Measurements from ENCODE around the gene C22orf31.

Gene C22orf31

DNA sequence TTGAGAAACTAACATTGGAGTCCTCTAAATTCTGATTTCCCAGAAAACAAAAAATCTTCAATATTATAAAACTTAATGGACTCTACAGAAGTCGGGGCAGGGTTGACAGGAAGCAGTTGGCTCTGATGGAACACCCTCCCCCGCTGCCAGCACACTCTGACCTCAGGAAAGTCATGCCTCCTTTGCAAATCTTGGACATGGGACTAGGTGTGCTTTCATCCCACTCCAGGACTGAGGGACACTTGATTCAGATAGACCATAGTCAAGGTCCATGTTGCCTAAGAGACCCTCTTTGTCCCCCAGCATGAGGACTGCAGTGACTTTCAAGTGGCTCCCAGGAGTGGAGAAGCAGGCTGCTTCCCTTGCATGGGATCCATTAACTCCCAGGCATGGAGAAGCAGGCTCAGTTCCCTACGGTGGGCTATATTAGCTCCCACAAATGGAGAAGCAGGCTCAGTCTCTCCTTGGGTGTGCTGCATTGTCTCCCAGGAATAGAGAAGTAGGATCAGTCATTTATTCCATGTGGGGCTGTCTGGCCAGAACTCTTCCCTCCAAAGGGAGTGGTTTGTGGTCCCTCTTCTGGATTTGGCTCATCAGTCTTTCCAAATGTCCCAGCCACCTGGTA lies 38.3 kb downstream of the C22orf31 start:
- no peak for DNase-seq

DNA sequence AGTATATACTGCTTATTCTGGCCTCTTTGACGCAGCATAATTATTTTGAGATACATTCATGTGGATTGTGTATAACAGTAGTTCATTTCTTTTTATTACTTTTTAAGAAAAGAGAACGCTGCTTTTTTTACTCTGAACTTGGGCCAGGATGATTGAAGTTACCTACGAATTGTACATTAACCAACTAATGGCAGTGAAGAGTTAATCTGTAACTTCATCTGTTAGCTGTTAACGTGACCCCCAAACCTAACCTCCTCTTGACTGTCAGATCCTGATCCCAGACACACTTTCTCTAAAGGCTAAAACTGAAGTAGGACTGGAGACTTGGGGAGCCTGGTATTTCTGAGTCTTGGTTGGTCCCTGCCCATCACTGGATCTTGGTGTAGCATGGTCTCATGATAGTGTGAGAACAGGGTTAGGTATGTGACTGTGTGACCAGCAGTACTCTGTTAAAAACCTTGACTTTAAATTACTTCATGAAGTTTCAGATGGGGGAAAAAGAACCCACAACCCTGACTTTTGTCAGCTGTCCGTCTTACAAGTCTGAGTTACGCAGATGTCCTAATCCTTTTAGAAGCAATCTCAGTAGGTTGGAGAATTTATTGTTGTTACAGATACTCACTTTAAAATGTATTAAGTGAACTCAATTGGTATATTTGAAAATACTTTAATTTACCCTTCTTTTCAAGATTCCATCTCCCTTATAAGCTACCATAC lies 39.4 kb downstream of the C22orf31 start:
- no peak for DNase-seq

DNA sequence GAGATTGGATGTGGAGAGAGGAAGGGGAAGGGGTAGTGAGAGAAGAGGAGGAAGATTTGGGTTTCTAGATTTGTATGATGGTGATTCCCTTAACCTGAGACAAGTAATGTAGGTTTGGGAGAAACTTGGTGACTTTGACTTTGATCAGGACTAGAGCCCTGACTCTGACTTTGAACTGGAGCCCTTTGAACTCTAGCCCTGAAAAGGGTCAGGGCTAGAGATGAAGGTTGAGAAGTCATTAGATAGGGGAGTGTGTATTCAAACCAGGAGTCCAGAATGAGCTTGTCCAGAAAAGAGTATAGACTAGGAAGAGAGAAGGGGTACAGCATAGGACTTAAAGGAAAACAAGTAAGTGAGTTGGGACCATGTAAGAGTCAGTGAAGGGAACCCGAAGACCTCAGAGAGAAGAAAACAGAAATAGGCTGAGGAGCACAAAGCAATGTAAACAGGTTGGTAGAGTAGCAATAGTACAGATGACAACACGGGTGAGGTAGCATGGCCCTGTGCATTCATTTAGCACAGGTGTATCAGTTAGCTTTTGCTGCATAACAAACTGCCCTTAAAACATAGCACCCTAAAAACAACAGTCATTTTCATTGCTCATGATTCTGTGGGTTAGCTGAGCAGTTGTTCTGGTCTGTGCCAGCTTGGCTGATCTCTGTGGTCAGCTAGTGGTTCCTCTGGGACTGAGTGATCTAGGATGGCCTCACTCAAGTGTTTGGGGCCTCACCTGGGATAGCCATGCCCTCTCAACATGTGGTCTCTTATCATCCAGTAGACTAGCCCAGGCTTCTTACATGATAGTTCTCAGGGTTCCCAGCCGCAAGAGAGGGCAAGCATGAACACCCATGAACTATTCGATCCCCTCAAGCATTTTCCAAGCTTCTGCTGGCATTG lies 43.1 kb downstream of the C22orf31 start:
- no peak for DNase-seq

DNA sequence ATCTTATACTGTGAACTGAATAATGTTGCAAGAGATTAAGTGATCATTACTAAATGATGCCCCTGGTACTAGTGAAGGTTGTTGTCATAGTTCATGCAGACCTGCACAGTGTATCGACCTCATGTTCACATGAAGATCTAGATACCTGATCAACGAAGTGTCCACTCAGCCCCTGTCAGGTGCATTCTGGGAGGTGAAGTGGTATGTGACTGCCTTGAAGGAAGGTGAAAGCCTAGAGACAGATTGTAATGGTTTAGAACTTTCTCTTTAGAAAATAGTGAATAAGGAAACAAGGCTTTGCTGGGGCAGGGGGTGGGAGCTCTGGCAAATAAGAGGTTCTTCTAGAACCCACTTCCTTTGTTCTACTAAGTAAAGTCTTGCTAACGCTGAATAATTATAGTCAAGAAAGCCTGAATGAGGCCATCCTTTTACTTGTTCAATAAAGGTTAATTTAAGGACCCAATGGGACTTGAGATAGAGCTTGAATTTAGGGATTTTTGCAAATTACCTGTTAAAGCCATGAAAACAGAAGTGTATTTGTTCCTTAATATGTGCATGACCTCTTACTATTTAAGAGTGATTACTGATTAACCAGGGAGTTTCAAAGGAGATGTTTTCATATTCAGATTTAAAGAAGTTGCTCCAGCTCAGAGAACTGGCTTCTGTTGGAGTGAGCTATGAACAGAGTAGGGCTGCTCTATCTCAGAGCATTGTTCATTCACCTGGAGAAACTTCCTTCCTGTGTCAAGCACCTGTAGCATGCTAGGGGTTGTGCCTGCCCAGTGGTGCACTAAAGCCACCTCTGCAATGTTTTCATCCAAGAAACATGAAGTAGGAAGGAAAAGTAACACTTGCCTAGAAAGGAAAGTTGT lies 45.3 kb downstream of the C22orf31 start:
- DNase-seq, result no peak

DNA sequence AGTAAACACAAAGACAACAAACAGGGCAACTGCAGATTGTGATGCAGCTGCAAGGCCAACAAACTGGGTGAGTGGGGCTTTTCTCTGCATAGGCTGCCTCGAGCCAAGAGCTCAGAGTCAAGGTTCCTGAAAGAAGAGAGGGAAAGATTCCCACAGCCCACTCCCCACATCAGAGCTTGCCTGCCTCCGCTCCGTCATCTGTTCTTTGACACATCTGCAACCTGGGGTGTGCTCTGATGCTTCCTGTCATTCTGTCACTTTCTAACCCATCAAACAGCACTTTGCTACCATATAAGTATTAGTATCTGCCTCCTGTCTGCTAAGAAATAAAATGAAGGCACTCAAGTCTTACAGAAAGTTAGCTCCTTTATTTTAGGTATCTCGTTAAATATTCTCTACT lies 46.9 kb downstream of the C22orf31 start:
- DNase-seq, result no peak

DNA sequence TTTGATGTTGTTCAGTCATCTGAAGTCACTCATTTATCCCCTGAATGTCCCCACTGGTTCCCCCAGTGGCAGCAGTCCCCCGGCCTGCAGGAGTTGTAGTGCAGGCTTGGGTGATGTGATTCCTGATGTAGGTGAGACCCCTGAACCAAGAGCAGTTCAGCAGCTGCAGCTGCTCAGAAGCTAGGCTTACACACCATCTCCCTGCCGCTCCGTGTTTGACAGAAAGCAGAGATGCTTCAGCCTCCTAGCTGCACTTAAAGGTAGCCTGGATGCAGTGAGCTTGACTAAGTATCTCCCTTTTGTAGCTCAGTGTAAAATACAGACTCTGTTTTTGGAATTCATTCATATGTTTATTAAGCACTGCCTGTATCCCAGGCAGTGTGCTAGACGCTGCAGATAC lies 47.3 kb downstream of the C22orf31 start:
- DNase-seq, result no peak

DNA sequence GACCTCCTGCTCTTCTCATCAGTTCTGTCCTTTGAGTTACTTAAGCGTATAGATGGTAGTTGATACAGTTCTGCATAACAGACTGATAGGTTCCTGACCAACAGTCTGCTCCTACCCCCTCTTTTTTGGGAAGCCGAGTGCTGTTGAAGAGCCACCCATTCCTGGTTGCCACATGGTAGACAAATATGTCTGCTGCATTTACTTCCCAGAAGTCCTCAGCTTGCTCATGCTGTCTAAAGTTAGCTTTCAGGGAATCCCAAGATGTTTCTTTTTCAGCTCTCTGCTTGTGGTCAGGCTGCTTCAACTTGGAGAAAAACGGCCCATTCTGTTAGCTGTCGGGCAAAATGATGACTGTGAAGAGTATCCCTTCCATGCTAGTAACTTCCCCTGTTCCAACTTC lies 48.7 kb downstream of the C22orf31 start:
- no peak for DNase-seq

DNA sequence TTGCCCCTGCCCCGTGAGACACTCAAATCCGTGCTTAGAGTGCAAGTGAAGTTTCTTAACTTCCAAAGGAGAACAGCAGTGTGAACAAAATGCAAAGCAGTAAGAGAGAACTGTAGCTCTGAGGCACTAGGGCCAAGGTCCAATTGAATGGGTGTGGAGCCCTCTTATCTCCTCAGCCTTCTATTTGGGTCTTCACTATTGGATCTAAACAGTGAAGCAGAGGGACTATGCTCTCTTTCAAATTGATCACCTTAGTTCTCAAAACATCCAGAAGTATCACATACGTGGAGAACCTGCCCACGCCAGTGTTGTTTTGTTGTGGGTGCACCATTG lies 49.6 kb downstream of the C22orf31 start:
- DNase-seq, result no peak

DNA sequence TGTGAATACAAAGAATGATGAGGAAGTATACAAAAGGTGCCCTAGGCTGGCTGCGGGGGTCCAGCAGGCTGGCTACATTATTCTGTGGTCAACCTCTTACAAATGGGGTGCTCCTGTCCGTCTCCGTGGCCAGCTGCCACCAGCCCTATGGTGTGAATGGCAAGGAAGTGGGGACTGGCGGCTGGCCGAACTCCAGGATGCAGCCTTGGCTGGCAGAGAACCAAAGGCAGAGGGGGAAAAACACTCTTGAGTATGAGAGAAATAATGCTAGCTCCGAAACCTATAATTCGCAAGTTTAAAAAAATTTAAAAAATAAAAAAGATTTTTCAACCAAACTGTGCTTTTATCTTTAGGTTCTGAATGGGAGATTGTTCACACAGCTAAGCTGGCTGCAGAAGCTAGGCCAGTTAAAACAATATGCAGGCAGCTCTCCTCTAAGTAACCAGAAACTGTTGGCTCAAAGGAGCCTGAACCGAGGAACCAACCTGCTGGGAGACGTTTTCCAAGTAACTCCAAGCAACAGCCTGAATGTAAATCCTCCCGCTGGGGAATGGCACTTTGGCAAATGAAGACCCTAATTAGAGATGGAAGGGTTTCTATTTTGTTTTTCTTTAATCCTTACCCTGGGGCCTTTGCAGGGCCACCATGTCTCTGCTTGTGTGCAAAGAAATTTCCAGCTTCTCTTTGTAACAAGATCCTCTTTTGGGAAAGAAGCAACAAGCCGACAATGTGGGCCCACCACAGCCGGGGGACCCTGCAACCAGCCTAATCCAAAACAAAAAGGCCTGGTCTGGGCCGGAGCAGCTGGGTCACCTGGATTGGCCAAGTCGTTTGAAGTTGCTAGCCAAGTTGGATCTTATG lies 50.2 kb downstream of the C22orf31 start:
- DNase-seq, result peak; percentile 57

DNA sequence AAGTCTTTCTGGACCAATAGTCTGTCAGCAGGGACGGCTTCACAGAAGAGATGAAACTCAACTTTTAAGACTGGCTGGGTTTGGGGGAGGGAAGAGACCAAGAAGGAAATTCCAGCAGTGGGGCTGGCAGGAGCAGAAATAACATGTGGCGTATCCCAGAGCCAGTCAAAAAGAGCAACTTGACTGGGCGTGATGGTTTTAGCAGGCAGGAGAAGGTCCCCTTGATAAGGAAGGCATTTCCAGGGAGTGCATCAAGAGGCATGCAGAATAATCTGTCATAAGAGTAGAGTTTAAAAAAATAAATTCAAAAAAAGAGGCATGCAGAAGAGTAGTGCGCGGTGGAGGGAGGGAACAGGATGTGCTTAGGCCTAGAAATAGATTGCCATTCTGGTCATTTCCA lies 52.5 kb downstream of the C22orf31 start:
- no peak for DNase-seq

Data from NCI-H446 treated with DMSO at 0.1 percent for 48 hours (cell line).